Measurements from ENCODE around the gene ATXN8OS. TPM values are rescaled to one million over a fixed set of nuclear protein-coding genes. Genes with fewer than 3 reads are reported as not detected.
"Not testable (repeated sequence)": the region's sequence is repeated elsewhere in the genome, so short reads cannot be mapped to it uniquely, and the experiment has no call there.

The ATXN8OS gene
- total RNA-seq, 2 donors from 2014 or later = not detected

DNA sequence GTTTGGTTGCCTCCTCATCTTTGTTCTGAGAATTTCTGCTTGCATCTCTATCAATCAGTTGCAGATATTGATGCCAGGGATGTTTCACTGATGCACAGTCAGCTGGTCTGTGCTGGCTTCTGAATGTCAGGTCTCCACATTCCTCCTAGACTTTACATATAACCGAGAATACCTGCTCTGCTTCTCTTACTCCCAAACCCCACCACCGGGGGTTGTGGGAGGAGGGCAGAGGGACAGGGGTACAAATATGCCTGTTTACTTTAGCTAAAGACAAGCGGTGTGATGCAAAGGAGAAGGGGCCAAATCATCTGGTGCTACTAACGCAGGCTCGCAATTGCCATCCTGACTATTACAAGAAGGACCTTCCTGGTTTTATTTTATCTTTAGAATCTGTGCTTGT is 18.1 kb downstream of the ATXN8OS start:
- intact Hi-C loops (cut with DNase I) = no loop called here

GRCh38 chr13:70128098-70128497 is 20.5 kb downstream of the ATXN8OS start:
- DNase-seq = no peak
- intact Hi-C loops (cut with DNase I) = no loop called here
- Histone ChIP-seq H3K27ac (no peak overlapping the region), H3K27me3 (no peaks in the 10 kb centered on the region), H3K4me3 (no peak overlapping the region), H3K36me3 (no peaks in the 10 kb centered on the region), H3K9me3 (no peaks in the 10 kb centered on the region), H3K9ac (ENCODE audit: low read depth in 2 of 2, low read length in 2 of 2) (no peak overlapping the region), H3K4me1 (no peaks in the 10 kb centered on the region)
- TF ChIP-seq, protein P1, sequence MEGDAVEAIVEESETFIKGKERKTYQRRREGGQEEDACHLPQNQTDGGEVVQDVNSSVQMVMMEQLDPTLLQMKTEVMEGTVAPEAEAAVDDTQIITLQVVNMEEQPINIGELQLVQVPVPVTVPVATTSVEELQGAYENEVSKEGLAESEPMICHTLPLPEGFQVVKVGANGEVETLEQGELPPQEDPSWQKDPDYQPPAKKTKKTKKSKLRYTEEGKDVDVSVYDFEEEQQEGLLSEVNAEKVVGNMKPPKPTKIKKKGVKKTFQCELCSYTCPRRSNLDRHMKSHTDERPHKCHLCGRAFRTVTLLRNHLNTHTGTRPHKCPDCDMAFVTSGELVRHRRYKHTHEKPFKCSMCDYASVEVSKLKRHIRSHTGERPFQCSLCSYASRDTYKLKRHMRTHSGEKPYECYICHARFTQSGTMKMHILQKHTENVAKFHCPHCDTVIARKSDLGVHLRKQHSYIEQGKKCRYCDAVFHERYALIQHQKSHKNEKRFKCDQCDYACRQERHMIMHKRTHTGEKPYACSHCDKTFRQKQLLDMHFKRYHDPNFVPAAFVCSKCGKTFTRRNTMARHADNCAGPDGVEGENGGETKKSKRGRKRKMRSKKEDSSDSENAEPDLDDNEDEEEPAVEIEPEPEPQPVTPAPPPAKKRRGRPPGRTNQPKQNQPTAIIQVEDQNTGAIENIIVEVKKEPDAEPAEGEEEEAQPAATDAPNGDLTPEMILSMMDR (IDR thresholded peaks at IDR 0.05) = no peak

More for the DNA sequence above, 18.1 kb downstream of the ATXN8OS start:
- TF ChIP-seq, protein P1 (IDR thresholded peaks at IDR 0.05) = no peak
- no peaks in the 10 kb centered on the region for H3K9me3 ChIP-seq
- H3K4me1 ChIP-seq = no peaks in the 10 kb centered on the region
- no peak for DNase-seq
- no peak overlapping the region for H3K27ac ChIP-seq
- no peaks in the 10 kb centered on the region for H3K36me3 ChIP-seq
- H3K9ac ChIP-seq (ENCODE audit: low read depth in 2 of 2, low read length in 2 of 2) = no peak overlapping the region
- no peak overlapping the region for H3K4me3 ChIP-seq
- no peaks in the 10 kb centered on the region for H3K27me3 ChIP-seq

- not testable (repeated sequence) for H3K9ac ChIP-seq (ENCODE audit: low read depth in 2 of 2, low read length in 2 of 2)
Measured at GRCh38 chr13:70142658-70143057, 35.0 kb downstream of the ATXN8OS start.

DNA sequence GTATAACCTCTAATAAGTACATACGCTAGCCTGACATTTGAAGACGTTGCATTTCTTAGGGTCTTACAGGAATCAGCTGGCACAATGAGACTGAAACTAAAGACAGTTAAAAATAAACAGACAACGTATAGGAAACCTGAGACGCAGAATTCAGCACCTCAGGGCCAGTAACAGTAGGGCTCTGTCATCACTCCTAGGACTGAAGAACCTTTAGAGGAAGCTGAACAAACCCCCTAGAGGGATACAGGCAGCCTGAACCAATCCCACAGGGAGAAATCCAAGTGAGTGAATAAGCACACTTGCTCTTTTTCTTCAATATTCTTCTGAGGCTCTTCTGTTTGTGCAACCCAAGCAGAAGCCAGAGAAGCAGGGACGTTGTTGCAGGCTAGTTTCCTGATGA is 54.5 kb downstream of the ATXN8OS start:
- no peaks in the 10 kb centered on the region for H3K4me1 ChIP-seq
- DNase-seq = no peak
- H3K27me3 ChIP-seq = no peaks in the 10 kb centered on the region
- intact Hi-C loops (cut with DNase I) = no loop called here
- no peak overlapping the region for H3K27ac ChIP-seq
- TF ChIP-seq, protein P1 (IDR thresholded peaks at IDR 0.05) = no peak
- no peak overlapping the region for H3K4me3 ChIP-seq
- H3K36me3 ChIP-seq = no peaks in the 10 kb centered on the region
- no peak overlapping the region for H3K9ac ChIP-seq (ENCODE audit: low read depth in 2 of 2, low read length in 2 of 2)
- H3K9me3 ChIP-seq = no peaks in the 10 kb centered on the region

More at GRCh38 chr13:70142658-70143057, 35.0 kb downstream of the ATXN8OS start:
- H3K27me3 ChIP-seq; H3K36me3 ChIP-seq; H3K27ac ChIP-seq; H3K9me3 ChIP-seq; DNase-seq; H3K4me3 ChIP-seq; intact Hi-C loops (cut with DNase I); H3K4me1 ChIP-seq: not testable (repeated sequence)

GRCh38 chr13:70170689-70171088 is 63.1 kb downstream of the ATXN8OS start:
- Histone ChIP-seq H3K36me3 (no peaks in the 10 kb centered on the region), H3K27ac (peak overlapping the region; percentile 28), H3K4me1 (no peaks in the 10 kb centered on the region), H3K4me3 (no peak overlapping the region), H3K9ac (ENCODE audit: low read depth in 2 of 2, low read length in 2 of 2) (no peak overlapping the region), H3K9me3 (no peaks in the 10 kb centered on the region), H3K27me3 (no peaks in the 10 kb centered on the region)
- intact Hi-C loops (cut with DNase I) = no loop called here
- DNase-seq = no peak
- TF ChIP-seq, protein P1 (IDR thresholded peaks at IDR 0.05) = no peak

DNA sequence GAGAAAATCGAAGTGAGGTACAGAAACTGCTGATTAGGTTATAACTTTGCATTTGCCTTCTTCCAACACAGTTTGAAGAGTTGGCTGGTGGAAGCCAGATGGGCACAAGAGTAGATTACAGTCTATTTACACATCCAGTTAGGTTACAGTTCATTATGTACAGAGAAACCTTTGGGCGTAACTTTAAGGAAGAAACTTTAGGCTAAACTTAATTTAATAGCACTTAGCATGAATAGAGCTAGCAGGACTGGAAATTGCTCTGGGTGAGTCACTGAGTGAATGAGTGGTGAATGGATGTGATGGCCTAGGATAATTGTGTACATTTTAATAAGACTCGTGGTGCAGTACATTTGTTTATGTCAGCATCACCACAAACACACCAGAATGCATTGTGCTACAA is 63.5 kb downstream of the ATXN8OS start:
- TF ChIP-seq, protein P1 (IDR thresholded peaks at IDR 0.05) = no peak
- H3K4me3 ChIP-seq = no peak overlapping the region
- H3K9me3 ChIP-seq = no peaks in the 10 kb centered on the region
- H3K4me1 ChIP-seq = no peaks in the 10 kb centered on the region
- H3K27me3 ChIP-seq = no peaks in the 10 kb centered on the region
- no peak overlapping the region for H3K9ac ChIP-seq (ENCODE audit: low read depth in 2 of 2, low read length in 2 of 2)
- intact Hi-C loops (cut with DNase I) = no loop called here
- H3K36me3 ChIP-seq = no peaks in the 10 kb centered on the region
- peak overlapping the region; percentile 28 for H3K27ac ChIP-seq
- DNase-seq = peak; percentile 15
